Epithelial cell of proximal tubule (primary cell): ENCODE data around the gene OR1S1. TPM values are rescaled to one million over a fixed set of nuclear protein-coding genes. Genes with fewer than 3 reads are reported as not detected.

Source experiments
- DNase-seq: peaks from one replicate; pipeline ENCODE4 v3.0.0-alpha.2; 2011; ENCODE audit warnings: low read depth
- H3K4me3 ChIP-seq: 2 replicates; pipeline ENCODE4 v1.5.1; 2011; ENCODE audit warnings: low read depth, mild to moderate bottlenecking, low read length
- CTCF ChIP-seq: conservative IDR thresholded peaks from 2 replicates; pipeline ENCODE4 v1.5.1; 2012; ENCODE audit warnings: low read depth, mild to moderate bottlenecking, low read length
- total RNA-seq: library from RNA; depleted of rRNA; stranded (reverse); fragments of >200 nt; gene quantifications from 2 replicates; pipeline ENCODE4 v1.2.3, GENCODE V29; 2015

Gene OR1S1
- total RNA-seq, 1 donor from 2014 or later, result not detected

GRCh38 chr11:58216476-58216875 lies 4.0 kb downstream of the OR1S1 start:
- no peak overlapping the region for H3K4me3 ChIP-seq
- no peak for DNase-seq
- no peak for TF ChIP-seq CTCF

DNA sequence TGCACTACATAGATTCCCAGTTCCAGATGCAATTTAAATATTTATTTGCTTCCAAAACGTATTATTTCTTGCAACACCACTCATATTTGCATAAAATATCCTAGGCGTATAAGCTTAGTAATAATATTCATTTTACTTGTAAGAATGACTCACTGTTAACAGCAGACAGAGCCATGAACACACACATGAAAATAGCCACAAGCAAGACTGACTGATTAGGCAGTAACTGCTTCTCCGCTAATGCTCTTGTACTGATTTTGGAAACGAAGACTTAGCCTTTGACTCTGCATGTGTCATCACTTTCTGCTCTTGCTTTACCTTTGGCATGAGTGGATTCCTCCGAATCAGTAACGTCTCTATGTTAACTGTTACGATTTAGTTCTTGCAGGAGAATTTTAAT lies 10.2 kb downstream of the OR1S1 start:
- no peak for DNase-seq
- H3K4me3 ChIP-seq, result no peak overlapping the region
- TF ChIP-seq CTCF, result no peak

GRCh38 chr11:58227956-58228615 lies 15.6 kb downstream of the OR1S1 start:
- no peak for DNase-seq
- no peak overlapping the region for H3K4me3 ChIP-seq
- no peak for TF ChIP-seq CTCF

DNA sequence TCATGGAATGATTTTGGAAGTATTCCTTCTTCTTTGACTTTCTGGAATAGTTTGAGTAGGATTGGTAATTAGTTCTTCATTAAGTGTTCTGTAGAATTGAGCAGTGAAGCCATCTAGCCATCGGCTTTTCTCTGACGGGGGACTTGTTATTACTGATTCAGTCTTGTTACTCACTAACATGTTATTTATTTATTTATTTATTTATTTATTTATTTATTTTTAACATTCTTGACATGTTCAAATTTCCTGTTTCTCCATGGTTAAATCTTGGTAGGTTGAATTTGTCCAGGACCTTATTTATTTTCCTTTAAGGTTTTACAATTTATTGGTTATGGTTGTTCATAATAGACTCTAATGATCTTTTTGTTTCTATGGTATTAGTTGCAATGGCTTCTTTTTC lies 31.4 kb downstream of the OR1S1 start:
- no peak overlapping the region for H3K4me3 ChIP-seq
- DNase-seq, result no peak
- no peak for TF ChIP-seq CTCF

DNA sequence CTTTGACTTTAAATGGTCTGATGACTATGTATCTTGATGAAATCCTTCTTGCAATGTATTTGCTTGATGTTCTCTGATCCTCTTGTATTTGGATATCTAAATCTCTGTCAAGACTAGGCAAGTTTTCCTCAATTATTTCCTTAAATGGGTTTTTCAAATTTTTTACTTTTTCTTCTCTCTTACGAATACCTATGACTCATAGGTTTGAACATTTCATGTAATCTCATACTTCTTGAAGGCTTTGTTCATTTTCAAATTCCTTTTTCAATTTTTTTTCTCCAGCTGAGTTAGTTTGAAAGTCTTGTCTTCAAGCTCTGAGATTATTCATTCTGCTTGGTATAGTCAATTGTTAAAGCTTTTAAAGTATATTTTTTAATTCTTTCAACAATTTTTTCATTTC lies 42.4 kb downstream of the OR1S1 start:
- TF ChIP-seq CTCF, result no peak
- no peak for DNase-seq
- no peak overlapping the region for H3K4me3 ChIP-seq

GRCh38 chr11:58259983-58260382 lies 47.5 kb downstream of the OR1S1 start:
- no peak for TF ChIP-seq CTCF
- H3K4me3 ChIP-seq, result no peak overlapping the region
- DNase-seq, result no peak

Other genes starting within 250 kb of the OR1S1 start
- gene OR9Q1, start 188.8 kb upstream of the OR1S1 start, total RNA-seq, result not detected in 2 replicates
- gene OR6Q1, start 181.8 kb upstream of the OR1S1 start, total RNA-seq, result not detected in 2 replicates
- gene OR9I1, start 87.2 kb upstream of the OR1S1 start, total RNA-seq, result not detected in 2 replicates
- not detected in 2 replicates for gene OR9Q2, start 23.6 kb upstream of the OR1S1 start, total RNA-seq
- not detected in 2 replicates for gene OR1S2, start 8.6 kb upstream of the OR1S1 start, total RNA-seq
- not detected in 2 replicates for gene OR10Q1, start 16.2 kb downstream of the OR1S1 start, total RNA-seq
- not detected in 2 replicates for gene OR10W1, start 55.5 kb downstream of the OR1S1 start, total RNA-seq
- not detected in 2 replicates for gene OR5B17, start 146.3 kb downstream of the OR1S1 start, total RNA-seq
- gene OR5B3, start 194.2 kb downstream of the OR1S1 start, total RNA-seq, result not detected in 2 replicates
- gene OR5B2, start 215.4 kb downstream of the OR1S1 start, total RNA-seq, result not detected in 2 replicates
- not detected in 2 replicates for gene OR5B12, start 229.5 kb downstream of the OR1S1 start, total RNA-seq